ENCODE measurements around the gene WDCP.

The WDCP gene

GRCh38 chr2:24082787-24083566, 35.8 kb upstream of the WDCP start:
- H3K4me3 ChIP-seq (ENCODE audit: low read depth, low read length): no peak overlapping the region
- TF ChIP-seq, protein P1, sequence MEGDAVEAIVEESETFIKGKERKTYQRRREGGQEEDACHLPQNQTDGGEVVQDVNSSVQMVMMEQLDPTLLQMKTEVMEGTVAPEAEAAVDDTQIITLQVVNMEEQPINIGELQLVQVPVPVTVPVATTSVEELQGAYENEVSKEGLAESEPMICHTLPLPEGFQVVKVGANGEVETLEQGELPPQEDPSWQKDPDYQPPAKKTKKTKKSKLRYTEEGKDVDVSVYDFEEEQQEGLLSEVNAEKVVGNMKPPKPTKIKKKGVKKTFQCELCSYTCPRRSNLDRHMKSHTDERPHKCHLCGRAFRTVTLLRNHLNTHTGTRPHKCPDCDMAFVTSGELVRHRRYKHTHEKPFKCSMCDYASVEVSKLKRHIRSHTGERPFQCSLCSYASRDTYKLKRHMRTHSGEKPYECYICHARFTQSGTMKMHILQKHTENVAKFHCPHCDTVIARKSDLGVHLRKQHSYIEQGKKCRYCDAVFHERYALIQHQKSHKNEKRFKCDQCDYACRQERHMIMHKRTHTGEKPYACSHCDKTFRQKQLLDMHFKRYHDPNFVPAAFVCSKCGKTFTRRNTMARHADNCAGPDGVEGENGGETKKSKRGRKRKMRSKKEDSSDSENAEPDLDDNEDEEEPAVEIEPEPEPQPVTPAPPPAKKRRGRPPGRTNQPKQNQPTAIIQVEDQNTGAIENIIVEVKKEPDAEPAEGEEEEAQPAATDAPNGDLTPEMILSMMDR (IDR thresholded peaks at IDR 0.05): no peak
- H3K27ac ChIP-seq: peak overlapping the region; percentile 95
- H3K4me2 ChIP-seq (ENCODE audit: low read length): no peak overlapping the region
- H3K27me3 ChIP-seq (ENCODE audit: control insufficient read depth, insufficient read depth, low read length): no peaks in the 10 kb centered on the region
- H3K36me3 ChIP-seq (ENCODE audit: control insufficient read depth, insufficient read depth, low read length): no peaks in the 10 kb centered on the region
- peak overlapping the region; percentile 96 for H2AFZ ChIP-seq
- H3K4me1 ChIP-seq: peaks cover 12% of the 10 kb centered on the region
- H3K79me2 ChIP-seq: peaks cover 13% of the 10 kb centered on the region
- no peaks in the 10 kb centered on the region for H3K9me3 ChIP-seq (ENCODE audit: control insufficient read depth, low read length)
- no peak overlapping the region for H3K9ac ChIP-seq

GRCh38 chr2:24080701-24081100, 33.5 kb upstream of the WDCP start:
- Histone ChIP-seq H3K9ac (no peak overlapping the region), H3K9me3 (ENCODE audit: control insufficient read depth, low read length) (no peaks in the 10 kb centered on the region), H3K27me3 (ENCODE audit: control insufficient read depth, insufficient read depth, low read length) (no peaks in the 10 kb centered on the region), H3K4me2 (ENCODE audit: low read length) (no peak overlapping the region), H3K36me3 (ENCODE audit: control insufficient read depth, insufficient read depth, low read length) (no peaks in the 10 kb centered on the region), H3K4me3 (ENCODE audit: low read depth, low read length) (no peak overlapping the region), H3K79me2 (peaks cover 14% of the 10 kb centered on the region), H3K4me1 (peaks cover 12% of the 10 kb centered on the region), H2AFZ (no peak overlapping the region), H3K27ac (no peak overlapping the region)
- TF ChIP-seq, protein P1 (IDR thresholded peaks at IDR 0.05): no peak

- peak overlapping the region; percentile 79 for H3K4me3 ChIP-seq (ENCODE audit: low read depth, low read length)
These were observed 30.7 kb upstream of the WDCP start for GRCh38 chr2:24077879-24078278.

DNA sequence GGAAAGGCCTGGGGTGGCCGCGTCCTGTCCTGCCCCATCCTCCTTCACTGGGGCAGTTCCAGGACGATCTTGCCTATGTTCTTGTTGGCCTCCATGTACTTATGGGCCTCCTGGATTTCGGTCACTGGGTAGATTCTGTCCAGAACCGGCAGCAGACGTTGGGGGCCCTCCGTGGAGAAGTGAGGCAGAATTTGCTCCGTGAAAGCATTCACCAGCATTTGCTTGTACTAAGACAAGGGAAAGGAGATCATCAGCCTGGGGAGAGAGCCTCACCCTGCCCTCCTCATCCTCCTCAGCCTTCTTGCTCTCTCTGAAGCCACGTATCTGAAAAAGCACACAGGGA, 30.3 kb upstream of the WDCP start:
- H2AFZ ChIP-seq: peak overlapping the region; percentile 71
- H3K9me3 ChIP-seq (ENCODE audit: control insufficient read depth, low read length): no peaks in the 10 kb centered on the region
- peak overlapping the region; percentile 79 for H3K4me3 ChIP-seq (ENCODE audit: low read depth, low read length)
- no peaks in the 10 kb centered on the region for H3K27me3 ChIP-seq (ENCODE audit: control insufficient read depth, insufficient read depth, low read length)
- TF ChIP-seq, protein P1 (IDR thresholded peaks at IDR 0.05): no peak
- no peaks in the 10 kb centered on the region for H3K36me3 ChIP-seq (ENCODE audit: control insufficient read depth, insufficient read depth, low read length)
- H3K27ac ChIP-seq: peak overlapping the region; percentile 78
- peaks cover 11% of the 10 kb centered on the region for H3K4me1 ChIP-seq
- peaks cover 18% of the 10 kb centered on the region for H3K79me2 ChIP-seq
- peak overlapping the region; percentile 89 for H3K4me2 ChIP-seq (ENCODE audit: low read length)
- H3K9ac ChIP-seq: peak overlapping the region; percentile 89

More at GRCh38 chr2:24077879-24078278, 30.7 kb upstream of the WDCP start:
- no peaks in the 10 kb centered on the region for H3K27me3 ChIP-seq (ENCODE audit: control insufficient read depth, insufficient read depth, low read length)
- no peaks in the 10 kb centered on the region for H3K36me3 ChIP-seq (ENCODE audit: control insufficient read depth, insufficient read depth, low read length)
- H3K9ac ChIP-seq: no peak overlapping the region
- peaks cover 11% of the 10 kb centered on the region for H3K4me1 ChIP-seq
- peak overlapping the region; percentile 71 for H2AFZ ChIP-seq
- H3K4me2 ChIP-seq (ENCODE audit: low read length): peak overlapping the region; percentile 89
- peak overlapping the region; percentile 78 for H3K27ac ChIP-seq
- H3K79me2 ChIP-seq: peaks cover 19% of the 10 kb centered on the region
- no peaks in the 10 kb centered on the region for H3K9me3 ChIP-seq (ENCODE audit: control insufficient read depth, low read length)
- TF ChIP-seq, protein P1 (IDR thresholded peaks at IDR 0.05): no peak

Data from parathyroid adenoma (tissue), 2 donors.